Central memory CD4-positive, alpha-beta T cell (primary cell): ENCODE measurements around the gene ATP1B1.

Experiments
- DNase-seq: peaks from one replicate; pipeline ENCODE4 v3.0.0; 2022
- total RNA-seq, 3 experiments: gene quantifications; one replicate each; lab custom pipeline; 2026; lab: John Stamatoyannopoulos, UW

ATP1B1 gene
- 1.5 to 33.6 (median 9.3) reads per million in 3 experiments for total RNA-seq

DNA sequence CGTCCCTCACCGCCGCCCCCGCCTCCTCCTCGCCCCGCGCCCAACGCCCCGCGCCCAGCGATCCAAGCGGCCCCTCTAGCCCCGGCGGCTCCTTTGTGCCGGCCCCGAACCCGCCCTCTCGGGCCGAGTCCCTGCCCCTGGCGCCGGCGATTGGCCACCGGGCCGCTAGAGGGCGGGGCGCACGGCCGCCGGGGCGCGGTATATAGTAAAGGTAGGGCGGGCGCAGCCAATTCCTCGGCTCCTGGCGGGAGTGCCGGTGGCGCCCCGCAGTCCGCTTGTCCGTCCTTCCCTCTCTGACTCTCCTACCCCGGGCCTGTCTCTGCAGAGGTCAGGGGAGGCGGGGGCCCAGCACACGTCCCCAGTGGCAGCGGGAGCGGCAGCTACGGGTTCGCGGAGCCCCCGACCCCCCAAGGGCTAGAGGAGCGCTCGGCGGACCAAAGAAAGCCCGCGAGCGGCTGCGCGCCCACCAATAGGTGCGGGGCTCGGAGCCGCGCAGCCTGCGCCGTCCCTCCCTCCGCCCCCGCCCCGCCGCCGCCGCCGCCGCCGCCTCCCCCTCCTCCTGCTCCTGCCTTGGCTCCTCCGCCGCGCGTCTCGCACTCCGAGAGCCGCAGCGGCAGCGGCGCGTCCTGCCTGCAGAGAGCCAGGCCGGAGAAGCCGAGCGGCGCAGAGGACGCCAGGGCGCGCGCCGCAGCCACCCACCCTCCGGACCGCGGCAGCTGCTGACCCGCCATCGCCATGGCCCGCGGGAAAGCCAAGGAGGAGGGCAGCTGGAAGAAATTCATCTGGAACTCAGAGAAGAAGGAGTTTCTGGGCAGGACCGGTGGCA, at the start of gene ATP1B1:
Gene ATP1B1 (plus strand): TSS at position 596 of the 826 bp plus-strand sequence. CDS start 140 bp downstream, at position 736.
- peak; percentile 76 for DNase-seq

DNA sequence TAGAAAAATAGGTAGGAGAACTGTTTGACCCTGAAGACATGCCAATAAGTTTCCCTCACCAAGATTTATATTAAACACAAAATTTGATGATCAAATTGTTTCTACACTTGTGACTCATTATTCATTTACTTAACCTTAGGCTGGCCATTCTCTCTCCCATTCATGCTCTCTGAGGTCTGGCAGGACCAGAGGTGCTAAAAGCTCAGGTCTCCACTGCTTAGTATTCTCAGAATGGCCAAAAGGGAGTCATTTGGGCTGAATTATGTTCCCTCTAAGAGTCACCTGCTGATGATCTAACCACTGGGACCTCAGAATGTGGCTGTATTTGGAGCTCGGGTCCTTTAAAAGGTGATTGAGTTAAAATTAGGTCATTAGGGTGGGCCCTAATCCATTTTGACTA, 47.1 kb upstream of the ATP1B1 start:
- DNase-seq: no peak

DNA sequence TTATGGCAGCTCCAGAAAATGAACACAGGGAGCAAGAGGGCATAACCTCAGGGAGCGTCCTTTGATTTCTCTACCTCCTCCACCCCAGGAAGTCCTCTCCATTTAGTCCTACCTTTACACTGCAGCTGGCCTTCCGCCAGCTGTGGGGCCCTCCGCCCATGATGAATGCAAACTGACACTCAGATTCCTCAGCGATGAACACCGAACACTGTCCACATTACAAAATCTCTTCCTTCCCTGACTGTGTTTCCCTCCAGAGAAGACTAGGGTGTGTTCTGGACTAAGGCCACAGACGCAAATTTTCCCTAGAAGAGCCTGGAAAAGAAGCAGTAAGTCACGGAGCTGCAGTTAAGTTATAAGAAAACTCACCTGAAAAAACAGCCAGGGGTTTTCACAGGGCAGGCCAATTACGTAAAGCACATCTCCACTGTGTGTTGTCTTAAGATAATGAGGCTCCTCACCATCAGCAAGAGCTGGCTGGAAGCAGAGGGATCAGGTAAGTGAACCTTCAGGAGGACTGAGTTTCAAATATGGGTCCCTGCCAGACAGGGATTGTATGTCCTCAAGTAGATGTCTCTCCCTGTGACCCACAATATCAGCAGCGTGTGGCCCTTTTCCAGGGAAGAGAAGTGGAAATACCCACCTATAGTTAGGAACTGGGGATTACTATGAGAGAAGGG, 46.3 kb upstream of the ATP1B1 start:
- no peak for DNase-seq

DNA sequence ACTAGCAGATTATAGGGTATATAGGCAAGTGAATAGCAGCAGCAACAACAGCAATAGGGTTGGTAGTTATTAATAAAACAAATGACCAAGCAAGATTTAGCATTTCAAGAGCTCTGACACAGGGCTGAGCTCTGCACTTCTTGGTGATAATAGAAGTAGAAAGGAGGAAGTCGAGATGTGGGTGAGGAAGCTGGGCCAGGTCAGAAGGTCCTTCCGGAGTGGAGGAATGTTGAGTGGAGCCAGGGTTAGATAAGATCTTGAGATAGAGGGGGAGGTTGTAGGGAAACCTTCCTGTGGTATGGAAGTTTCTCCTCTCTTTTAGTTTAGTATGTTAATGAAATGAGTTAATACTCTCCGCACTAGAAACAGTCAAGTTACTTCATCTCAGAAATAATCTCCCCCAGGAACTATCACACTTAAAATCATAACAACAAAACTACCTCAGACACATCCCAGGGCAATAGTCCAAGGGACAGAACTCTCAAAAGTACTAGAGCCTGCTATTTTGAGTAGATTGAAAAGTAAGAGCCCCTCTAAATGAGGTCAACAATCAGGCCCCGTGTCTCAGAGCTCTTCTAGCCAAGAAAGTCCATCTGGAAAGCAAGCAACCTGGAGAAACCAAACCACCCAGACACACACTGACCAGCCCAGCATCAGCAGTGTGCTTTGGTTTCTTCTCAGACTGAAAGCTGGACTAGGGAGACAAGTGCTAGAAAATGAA, 45.4 kb upstream of the ATP1B1 start:
- no peak for DNase-seq

DNA sequence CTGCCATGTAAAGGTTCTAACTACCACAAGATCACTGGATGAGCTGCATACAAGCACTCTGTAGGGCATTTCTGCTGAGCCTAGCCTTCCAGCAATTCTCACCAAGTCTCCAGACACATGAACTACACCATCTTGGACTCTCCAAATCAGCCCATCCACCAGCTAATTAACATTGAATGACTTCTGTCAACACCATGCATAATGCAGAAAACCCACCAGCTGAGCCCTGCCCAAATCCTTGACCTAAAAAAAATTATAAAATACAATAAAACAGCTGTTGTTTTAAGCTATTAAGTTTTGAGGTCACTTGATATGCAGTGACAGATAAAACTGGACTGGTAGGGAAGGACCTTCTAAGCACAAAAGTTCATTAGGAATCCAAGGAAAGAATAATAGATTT, 44.3 kb upstream of the ATP1B1 start:
- no peak for DNase-seq

DNA sequence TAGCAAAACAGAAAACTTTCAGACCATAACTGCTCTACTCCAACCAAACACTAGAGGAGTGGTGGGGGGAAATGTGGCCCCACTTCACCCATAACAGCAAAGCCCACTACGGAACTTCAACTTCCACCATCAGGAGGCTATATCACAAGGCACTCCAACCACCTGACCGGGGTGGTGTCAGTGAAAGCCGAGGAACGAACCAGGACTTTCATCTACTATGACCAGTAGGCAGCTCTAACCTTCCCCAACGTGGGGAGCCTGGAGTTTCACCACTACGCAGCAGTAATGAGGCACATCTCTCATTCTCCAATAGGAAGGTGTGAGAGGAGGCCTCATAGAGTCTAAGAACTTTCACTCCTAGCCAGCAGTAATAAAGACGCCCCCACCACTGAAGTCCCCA, 42.4 kb upstream of the ATP1B1 start:
- no peak for DNase-seq

DNA sequence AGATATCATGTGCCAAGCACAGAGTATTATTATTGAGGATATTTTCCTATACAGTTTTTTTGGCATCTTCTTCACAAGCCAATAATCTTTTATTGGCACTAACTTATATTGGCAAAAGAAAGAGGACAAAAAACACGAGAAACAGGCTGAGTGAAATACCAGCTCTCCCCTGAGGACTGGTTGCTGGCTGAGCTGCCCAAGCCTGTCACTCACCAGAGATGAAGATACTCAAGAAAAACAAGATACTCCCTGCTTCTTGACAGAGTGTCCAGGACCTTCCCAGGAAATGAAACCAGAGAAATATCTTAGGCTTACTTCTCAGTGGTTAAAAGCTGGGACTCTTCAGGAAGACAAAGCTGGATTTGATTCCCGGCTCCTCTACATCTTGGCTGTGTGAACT, 35.9 kb upstream of the ATP1B1 start:
- DNase-seq: no peak

DNA sequence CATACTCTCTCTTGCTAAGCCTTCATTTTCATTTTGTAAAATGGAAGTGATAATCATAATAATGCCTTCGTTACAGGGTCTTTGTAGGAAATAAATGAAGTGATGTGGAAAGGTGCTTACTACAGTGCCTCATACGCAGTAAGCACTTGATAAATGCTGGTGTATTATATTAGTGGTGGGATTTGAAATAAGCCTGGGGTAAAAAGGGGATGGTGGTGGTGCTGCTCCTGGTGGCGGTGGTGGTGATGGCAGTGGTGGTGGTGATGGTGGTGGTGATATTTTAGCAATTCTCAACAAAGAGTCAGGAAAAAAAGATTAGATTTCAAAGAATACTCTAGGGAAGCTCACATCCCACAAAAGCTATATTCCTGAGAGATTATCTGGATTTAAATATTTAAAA, 35.5 kb upstream of the ATP1B1 start:
- DNase-seq: no peak

DNA sequence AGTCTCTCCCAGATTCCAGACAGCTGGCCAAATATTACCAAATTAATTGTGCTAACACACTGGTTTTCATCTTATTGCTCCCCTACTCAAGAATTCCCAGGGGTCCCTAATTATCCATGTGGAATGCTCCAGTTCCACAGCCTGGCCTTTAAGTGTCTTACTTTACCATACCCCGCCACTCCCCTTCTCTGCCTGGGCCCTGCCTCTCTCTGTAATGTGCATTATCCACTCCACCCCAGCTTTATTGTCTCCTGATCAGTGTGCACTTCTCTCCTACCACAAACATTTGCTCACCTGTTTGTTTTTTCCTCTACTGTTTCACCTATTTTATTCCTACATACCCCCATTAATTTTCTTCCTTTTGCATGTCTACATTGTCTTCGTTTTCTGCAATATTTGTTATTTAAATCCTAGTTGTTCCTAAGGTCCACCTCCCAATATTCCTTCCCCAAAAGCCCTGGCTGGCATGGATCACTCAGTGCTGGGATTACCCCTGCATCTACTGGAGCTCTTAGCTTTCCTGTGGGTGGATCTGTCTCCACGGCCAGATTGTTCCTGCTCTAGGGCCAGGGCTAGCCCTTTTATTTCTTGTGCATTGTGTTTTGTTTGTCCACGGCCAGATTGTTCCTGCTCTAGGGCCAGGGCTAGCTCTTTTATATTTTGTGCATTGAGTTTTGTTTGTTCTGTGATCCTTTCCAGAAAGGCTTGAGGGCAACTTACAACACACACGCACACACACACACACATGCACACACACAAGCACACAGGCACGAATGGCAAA, 33.4 kb upstream of the ATP1B1 start:
- DNase-seq: no peak

DNA sequence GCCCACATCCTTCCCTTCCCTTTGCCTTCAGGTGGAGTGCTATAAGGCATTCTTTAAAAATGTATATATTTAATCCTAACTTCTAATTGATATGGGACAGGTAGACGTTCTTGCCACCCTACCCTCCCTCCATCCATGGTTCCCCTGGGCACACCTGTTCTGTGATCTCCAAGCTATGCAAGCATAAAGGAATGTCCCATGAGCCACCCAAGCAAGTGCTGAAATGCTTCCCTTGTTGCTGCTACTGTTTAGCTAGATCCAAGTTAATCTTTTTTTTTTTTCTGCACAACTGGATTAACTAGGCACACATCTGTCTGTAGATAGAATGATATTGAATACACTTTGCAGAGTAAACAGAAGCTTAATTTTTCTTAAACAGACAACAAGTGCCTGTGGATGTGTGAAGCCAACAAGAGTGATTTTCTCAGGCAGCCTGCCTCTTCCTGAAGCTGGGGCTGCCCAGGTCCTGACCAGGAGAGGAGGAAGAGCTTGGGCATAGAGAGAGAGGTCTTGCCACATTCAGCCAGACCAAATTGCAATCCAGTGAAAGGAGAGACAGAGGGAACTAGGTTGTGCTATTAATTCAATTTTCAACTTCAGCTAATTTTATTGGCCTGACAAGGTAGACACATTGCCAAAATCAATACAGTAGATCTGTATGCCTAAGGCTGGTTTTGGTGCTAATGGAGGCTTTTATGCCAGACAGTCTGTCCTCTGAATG, 28.2 kb upstream of the ATP1B1 start:
- DNase-seq: no peak

DNA sequence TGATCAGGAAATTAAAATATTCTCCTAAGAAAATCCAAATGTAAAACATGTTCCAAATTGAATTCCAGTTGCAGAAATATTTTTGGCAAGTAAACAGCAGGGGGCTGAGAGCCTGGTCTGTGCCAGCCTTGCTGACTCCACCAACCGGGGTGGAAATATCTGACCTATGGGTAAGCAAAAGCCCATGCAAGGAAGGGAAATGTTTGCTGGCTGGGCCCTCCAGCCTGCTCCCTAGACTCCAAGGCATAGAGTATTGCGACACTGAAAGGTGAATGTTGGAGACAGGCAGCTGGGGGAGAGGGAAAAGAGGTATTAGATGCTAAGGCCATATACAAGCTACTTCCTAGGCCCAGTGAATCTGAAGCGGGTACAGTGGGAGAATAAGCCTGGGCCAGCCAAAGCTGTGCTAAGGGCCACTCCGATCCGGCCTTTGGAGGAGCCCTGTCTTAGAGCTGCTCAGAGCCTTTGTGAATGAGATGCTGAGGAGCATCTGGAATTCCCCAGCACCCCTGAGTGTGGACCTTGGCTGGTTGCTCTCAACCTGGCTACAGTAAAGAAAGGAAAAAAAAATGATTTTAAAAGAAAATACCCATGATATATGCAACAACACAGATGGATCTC, 24.9 kb upstream of the ATP1B1 start:
- no peak for DNase-seq

DNA sequence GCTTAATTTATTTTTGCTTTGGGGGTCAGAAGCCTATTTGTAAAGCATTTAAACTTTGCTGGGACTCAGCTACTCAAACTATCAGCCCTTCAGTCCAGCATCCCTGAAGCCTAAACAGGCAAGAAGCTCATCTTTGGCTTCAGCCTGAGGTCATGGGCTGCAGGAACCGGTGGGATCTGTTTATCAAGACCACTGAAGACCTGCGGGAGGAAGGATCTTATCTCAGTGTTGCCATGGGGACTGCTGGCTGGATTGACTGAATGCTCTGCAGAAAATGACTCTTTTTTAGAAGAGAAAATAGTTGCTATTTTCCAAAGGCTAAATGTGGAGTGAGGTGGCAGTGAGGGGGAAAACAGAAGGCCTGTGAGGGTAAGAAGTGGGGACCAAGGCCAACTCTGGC, 20.6 kb upstream of the ATP1B1 start:
- DNase-seq: no peak

DNA sequence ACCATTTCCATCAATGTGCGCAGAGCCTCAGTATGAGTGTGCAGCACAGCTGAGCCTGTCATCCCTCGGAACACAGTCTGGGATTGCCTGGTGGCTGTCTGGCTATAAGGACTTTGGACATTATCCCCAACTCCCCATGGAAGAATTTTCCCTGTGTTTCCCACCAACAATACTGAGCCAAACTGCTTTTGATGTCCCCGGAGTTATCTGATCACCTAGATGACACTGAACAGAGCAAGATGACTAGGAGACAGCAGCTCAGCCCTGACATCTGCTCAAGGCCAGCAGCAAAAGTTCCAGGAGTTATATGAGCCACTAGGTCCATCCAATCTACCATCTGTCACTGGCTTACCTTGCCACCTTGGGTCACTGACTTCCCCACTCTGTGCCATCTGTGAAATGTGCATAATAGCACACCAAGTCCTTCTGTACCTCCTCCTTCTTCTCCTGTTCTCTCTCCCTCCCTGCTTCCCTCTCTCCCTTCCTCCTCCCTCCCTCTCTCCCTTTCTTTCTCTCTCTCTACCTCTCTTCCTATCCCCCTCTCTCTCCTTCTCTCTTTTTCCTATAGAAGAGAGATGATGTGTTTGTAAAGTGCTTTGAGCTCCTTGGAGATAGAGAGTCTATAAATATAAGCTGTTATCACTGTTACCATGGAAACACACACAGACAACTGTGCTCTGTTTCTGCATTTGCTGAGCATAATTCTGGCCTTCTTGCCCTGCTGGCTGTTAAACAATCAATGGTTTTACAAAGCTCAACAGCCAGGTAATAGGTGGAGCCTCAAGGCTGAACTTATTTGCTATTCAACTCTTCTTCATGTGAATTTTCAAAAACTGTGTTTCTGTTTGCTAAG, 19.7 kb upstream of the ATP1B1 start:
- DNase-seq: peak; percentile 25

DNA sequence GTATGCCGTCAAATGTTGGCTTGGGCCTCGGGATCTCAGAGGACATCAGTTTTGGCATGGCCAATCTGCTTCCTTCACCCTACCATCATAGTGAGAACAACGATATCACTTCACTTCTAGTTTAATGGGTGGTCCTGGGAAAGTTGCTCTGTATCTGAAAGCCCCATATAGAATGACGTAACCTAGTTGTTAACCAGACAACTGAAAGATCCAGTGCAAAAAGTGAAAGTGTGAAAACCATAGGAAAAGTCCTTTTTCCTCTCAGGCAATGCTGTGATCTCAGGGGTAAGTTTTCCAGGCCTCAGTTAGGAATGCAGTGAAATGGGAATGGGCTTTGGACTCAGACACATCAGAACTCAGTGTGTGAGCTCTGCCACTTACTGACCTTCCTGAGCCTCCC, 18.6 kb upstream of the ATP1B1 start:
- DNase-seq: no peak

DNA sequence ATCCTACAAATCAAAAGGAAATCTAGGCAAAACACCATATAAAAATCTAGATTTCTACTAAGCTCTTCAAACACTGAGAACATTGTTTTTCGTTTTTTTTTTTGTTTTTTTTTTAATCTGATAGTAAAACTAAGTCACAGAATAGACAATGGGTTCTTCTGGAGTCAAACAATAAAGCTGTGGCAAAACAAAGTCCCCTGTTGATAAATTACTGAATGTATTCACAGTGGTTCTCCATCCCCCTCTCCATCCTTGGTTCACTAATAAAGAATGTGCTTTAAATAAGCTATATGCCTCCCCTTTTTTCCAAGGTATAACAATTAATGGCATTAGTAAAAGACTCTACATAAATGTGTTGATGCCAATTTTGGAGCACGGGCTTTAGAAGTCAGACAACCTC, 16.7 kb upstream of the ATP1B1 start:
- DNase-seq: no peak

DNA sequence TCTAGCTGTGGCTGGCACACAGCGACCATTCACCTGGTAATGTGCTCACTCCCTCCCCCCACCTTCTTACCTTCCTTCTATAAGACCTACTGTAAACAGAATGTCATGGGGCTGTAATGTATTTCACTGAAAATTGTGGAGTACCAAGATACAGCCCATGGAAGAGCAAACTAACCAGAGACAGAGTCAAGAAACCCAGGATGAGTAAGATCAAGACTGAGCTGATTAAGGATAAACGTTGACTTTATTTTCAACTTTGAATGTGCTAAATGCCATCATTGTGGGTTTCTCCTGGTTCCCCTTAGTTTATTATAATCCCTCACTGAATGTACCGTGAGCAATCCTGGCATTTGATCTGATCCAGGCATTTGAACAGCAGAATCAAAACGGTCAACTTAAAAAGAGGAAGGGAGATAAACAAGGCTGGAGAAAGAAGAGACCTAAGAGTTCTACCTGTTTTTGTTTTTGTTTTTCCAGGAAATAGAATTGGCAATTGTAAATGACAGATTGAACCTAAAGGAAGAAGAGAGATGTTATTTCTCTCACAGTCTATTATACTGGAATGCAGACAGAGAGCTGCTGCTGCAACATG, 16.1 kb upstream of the ATP1B1 start:
- no peak for DNase-seq

DNA sequence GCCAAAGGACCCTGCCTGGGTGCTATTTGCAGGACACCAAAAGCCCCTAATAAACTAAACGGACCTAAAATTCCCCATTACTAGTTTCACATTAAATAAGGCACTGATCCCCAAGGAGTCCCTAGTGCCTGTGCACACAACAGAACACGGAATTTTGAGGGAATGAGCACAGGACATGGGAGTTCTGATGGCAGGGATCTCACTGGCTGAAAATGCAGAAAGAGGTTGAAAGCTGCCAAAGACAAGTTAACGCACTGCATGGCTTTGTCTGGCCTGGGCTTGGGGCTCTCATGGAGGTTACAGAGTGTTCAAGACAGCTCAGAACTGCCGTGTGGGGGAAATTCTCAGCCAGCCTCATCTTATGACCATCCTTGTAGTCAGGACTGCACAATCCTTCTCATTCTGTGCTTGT, 15.6 kb upstream of the ATP1B1 start:
- DNase-seq: no peak

DNA sequence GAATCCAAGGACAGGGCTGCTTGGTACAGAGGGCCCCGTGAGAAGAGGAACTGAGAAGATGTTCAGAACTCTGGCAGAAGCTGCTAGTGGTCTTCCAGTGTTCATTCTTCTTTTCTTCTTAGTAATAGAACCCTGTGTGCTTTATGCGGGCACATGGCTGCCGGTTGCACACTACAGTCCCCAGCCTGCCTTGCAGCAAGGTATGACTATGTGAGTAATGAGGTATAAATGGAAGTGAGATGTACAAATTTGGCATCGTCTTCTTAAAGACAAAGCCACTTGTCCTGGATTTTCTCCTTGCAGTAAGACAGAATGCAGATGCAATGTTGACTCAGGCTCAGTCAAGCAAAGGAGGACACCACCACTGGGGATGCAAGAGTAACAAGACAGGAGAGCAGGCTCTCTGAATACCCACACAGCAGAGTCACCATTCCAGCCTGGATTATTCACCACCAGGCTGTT, 15.0 kb upstream of the ATP1B1 start:
- DNase-seq: no peak

DNA sequence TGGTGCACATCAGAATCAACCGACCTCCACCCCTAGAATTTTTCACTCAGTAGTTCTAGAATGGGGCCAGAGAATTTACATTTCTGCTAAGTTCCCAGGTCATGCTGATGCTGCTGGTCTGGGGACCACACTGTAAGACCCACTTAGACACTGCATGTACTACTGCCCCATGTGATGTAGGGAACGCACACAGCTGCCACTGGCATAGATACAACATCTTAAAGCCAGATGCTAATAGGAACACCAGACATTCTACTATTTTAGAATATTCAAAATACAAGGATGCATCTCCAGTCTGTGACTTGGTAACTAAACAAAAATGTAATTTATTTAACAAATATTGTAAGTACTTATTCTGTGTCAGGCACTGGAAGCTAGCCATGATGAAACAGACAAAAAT, 14.1 kb upstream of the ATP1B1 start:
- no peak for DNase-seq

DNA sequence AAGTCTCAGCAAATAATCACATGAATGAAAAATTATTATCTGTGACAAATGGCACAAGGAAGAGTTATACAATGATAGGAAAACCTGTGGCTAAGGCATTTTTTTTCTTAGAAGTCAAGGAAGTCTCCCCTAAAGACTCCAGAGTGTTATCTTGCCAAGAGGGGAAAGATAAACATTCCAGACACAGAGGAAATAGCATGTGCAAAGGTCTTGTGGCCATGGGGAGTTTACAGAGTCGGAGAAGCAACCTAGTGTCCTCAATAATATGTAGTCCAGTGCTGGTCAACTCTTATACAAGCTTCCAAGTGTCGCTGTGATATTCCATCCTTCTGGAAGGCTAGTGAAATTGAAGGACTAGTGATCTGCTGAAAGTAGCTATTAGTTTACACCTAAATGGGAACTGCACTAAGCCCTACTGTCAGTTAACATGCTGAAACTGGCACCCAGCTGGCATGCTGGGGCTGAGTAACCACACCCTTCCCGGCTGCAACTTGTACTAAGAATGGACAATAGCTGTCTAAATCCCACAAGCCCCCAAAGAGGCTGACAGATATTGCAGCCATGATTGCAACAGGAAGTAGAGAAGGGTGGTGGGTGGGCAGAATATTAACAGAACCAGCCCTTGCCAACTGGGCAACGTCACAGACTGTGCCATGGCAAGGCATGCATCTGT, 11.5 kb upstream of the ATP1B1 start:
- DNase-seq: no peak
